Measurements from ENCODE around the gene NLGN1.

Gene NLGN1

DNA sequence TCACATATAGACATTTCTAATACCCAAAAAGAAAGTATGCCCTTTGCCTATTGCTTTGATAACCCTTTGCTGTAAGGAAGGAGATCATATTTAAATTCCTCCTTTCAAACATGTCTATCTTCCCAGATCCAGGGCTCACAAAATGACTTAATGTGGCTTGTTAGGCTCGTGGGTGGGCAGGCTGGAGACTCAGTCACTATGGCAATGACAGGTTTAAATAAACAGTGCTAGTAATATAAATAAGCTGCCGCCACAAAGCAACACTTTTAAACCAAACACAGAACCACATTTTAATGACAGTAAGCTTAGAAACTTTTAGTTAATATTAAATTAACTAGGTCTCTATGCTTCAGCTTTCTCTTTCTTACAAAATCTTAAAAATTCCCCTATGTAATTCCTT lies 845.6 kb downstream of the NLGN1 start:
- DNase-seq: no peak

DNA sequence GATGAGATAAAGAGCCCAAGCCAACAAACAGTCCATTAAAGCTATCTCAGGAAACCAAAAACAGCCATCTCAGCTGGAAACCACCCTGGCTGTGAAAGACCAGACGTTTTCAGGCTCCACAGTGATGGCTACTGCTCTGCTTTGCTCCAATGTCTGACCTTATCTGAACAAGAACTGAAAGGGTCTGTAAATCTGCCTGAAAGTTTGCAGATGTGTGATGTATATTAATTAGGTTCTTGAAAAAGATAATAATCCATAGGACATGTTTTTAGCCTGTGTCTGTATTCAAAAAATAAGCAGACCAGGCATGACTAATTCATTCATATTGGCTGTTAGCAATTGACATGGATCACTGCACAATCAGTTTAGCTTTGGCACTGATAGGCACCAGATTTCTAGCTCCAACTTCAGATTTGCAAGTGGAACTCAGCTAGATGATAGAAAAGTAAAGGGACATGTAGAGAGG lies 850.2 kb downstream of the NLGN1 start:
- peak; percentile 34 for DNase-seq

DNA sequence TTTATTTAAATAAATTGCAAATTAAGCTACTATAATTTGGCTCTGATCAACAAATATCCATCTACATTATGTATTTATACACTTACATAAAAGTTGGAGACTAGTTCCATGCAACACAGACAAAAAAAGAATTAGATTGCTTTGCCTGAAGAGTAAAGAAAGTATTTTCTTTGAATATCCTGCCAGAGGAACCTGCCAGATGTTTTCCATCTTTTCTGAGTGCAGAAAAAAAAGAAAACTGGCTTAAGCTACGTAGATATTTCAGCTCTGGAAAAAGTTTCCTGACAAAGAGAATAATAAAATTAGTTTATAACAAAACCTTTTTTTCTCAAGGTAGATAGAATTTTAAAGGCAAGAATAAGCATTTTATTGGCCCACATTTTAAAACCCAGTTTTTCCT lies 854.1 kb downstream of the NLGN1 start:
- no peak for DNase-seq

DNA sequence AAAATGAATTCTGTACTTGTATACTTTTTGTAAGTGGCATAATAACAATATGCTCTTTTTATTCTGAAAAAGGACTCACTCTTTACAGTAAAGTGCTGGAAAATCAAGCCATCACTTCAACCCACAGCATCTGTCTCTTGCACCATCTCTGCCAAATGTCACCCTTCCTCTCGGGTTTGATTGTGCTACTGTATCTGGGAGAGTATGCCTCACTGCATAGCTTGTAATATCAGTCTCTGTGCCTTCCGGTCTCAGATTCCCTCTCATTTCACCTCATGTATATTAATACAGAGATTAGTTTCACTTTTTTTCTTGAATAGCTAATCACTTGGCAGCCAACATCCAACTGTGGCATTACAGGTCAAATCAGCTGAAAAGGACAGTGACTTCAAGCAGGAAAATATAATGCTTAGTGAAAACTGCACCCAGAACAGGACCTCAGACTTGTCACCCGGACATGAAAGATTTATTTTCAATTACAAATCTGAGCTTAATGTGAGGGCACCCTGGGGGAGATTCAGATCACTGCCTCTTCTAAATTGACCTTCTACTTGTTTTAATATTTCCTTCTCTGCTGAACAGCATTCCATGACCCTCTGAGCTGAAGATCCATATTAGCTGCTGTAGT lies 855.8 kb downstream of the NLGN1 start:
- DNase-seq: peak; percentile 95

DNA sequence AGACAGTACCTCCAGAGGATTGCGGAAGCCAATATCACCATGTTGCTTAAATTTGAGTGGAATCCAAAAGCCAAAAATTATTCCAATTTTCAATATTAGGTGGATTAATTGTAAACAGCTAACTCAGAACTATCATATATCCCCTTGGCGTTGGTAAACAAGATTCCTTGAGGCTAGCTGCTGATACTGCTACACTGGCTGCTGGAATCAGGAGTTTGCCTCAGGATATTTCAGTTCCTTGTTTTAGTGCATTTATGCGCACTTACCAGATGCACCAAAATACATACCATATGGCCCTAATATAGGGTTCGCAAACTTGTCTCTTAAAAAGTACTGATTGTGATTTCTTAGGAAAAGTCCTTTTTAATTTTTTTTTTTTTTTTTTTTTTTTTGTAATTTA lies 856.4 kb downstream of the NLGN1 start:
- DNase-seq: peak; percentile 70

DNA sequence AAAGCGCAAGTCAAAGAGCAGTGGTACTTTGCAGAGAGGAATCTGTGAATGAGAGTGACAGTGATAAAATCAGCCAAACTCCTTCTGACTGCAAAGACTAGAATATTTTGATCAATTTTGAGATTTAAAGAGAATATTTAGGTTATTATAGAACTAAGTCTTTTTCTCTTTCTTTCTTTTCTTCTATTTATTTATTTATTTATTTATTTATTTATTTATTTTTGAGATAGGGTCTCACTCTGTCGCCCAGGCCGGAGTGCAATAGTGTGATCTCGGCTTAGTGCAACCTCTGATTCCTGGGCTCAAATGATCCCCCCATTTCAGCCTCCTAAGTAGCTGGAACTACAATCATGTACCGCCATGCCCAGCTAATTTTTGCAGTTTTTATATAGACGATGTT lies 857.9 kb downstream of the NLGN1 start:
- no peak for DNase-seq

DNA sequence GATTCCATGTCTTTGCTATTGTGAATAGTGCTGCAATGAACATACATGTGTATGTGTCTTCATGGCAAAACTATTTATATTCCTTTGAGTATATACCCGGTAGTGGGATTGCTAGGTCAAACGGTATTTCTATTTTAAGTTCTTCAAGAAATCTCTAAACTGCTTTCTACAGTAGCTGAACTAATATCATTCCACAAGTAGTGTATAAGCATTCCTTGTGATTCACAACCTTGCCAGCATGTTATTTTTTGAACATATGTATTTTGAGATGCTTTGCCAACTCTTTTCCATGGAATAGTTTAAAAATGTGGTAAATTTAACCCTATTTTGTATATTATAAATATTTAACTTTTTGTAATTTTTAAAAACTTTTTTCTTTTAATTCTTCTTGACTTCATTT lies 868.9 kb downstream of the NLGN1 start:
- DNase-seq: no peak

DNA sequence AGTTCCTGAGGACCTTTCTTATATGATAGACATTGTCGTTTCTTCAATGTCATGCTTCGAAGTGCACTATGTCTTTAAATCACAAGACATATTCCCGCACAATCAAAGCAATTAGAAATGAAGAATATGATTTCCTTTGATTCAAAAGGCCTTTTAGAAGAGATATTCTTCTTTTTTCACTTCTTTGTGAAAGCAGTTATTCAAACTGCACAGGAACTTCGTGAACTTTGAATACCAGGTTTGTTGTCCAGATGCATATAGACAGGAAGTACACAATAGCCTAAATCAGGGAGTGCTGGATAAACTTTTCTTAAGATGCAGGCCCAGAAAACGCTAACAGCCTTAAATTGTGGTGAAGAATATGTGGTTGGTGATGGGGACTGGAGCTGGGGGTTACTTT lies 870.5 kb downstream of the NLGN1 start:
- no peak for DNase-seq

DNA sequence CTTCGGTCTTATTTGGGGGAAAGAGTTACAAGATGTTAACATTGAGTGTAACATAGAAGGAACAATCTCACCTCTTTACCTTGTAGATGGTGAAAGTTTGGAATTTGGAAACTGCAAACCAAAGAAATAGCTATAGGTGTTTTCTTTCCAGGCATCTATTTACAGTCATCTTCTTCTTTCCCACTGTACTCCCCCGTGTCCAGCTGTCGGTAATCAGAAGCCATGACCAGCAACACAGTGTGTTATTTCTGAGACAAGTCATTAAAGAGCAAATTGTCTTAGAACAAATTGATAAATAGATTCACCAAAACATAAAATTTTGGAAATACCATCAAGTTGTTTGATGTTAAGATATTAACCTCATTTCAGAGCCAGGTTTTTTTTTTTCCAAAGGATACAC lies 871.0 kb downstream of the NLGN1 start:
- no peak for DNase-seq

DNA sequence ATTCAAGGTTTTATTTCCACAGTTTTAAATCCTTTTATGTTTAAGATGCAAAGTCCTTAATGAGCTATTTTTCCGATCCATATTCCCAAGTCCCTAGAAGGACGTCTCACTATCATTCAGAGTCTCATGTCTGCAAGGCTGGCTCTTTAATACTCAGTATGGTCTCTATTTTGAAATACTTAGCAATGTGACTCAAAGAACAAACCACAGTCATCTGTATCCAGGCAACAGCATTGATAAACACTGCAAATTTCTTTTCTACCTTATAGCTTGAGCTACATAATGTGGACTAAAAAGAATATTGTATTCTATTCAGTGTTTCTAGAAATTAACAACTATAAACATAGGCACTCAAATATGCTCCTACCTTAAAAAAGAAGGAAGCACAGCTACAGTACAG lies 873.3 kb downstream of the NLGN1 start:
- DNase-seq: no peak

DNA sequence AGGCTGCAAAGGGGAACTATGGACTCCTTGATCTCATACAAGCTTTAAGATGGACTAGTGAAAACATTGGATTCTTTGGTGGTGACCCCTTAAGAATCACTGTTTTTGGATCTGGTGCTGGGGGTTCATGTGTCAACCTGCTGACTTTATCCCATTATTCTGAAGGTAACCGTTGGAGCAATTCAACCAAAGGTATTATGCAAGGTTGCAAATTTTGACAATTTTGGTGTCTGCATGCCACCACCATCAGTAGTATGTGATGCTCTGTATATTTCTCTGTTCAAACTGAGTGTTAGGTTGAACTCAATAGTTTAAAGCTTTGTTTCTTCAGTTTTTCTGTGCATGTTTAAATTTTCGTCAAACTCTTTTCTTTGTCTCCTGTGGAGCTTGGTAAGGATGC lies 877.8 kb downstream of the NLGN1 start:
- no peak for DNase-seq

DNA sequence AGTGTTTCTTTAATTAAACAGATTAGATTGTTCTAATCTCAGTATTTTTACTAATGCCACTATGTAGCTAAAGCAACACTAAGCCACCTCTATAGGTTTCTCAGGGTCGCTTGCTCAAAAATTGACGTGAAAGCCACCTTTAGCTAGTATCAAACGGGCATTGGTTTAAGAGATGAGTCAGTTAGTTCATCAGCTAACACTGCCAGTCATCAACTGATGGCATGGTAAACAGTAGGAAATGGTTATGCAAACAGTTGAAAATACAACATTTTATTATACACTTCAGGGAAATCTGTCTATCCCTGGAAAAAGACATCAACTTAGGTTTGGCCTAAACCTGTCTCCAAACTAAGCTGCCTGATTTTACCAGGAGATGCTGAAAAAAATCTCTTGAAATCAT lies 879.3 kb downstream of the NLGN1 start:
- no peak for DNase-seq

DNA sequence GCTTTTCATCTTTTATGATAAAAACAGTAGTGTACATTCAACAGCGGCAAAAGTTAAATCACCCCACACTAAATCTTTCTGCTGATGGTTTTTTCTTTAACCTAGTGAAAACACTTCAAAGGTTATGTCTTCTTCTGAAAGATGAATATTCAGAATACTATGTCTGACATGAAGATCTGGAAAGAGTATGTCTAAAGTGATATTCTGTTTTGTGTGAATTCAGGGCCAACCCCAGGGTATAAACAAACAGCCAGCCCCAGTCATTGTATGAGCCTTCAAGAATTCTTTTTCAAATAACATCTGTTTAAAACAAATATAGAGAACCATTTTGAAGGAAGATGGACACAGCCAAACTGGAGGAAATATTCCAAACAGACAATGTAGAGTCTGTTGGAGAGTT lies 880.5 kb downstream of the NLGN1 start:
- DNase-seq: no peak

DNA sequence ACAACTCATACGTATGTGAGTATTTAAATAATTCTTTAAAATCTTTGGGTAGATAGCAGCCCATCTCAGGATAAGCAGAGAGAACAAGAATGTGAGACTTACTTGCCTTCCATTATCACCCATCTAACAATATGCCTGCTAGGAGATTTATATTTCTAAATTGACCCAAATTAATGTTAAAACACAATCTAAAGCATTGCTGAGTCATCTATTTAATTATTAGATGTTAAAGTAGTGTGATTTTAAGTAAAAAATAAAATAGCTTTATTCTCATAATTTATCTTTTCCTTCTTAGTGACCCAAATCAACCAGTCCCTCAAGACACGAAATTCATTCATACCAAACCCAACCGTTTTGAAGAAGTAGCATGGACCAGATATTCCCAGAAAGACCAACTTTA lies 882.6 kb downstream of the NLGN1 start:
- DNase-seq: no peak

DNA sequence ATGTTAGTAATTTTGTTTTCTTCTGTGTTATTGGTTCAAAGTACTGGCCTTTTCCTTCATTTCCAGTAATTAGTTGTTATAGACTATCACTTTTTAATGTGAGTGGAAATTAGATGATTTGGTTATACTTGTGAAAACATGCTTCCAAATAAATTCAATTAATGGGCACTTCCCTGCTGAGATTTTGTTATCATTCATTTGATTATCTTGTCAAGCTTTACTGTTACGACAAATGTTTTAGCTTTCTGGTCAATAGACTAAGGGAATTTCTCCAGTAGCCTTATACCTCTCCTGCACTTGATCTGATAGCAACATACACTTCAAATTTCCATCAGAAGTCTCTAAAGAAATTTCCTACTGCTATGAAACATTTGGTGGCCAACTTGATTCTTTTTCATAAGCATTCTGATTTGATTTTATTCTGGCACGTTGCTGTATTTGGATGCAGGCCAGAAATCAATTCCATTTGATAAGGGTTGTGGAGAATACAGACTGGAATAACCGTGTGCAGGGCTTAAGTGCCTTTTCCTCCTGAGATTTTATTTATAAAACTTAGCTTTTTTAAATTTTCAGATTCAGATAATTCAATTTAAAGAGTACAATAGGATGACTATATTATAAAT lies 887.8 kb downstream of the NLGN1 start:
- DNase-seq: no peak

DNA sequence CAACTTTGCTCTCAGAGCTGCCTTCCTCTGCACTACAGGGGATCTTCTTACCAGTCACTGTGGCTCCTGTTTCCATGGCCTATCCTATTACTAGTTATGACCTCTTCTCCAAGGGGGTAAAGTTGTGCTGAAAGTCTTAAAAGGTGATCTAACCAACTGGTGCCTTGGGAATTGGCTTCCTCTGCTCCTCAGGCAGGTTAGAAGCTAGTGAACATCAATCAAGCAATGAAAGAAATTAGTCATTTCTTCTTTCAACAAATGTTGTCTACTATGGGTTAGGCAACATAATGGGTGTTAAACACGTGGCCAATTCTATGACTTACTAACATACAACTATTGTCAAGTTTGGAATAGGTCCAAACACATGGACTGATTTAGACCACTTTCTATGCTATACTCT lies 890.2 kb downstream of the NLGN1 start:
- DNase-seq: no peak

DNA sequence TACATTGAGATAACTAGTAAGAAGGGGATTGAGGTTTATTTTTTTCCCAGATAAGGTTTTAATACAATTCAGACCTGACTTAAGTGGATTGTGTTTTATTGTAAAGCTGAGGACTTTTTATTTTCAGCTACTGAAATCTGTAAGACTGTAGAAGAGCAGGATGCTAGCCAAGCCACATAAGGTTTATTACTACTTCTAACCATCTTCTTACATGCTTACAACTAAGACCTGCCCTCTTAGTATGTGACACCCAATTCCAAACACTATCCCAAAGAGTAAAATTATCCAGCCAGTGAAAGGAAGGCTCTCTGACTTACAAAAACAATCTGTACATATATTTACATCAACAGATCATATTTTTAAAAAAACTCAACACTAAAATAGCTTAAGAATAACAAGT lies 897.1 kb downstream of the NLGN1 start:
- no peak for DNase-seq

DNA sequence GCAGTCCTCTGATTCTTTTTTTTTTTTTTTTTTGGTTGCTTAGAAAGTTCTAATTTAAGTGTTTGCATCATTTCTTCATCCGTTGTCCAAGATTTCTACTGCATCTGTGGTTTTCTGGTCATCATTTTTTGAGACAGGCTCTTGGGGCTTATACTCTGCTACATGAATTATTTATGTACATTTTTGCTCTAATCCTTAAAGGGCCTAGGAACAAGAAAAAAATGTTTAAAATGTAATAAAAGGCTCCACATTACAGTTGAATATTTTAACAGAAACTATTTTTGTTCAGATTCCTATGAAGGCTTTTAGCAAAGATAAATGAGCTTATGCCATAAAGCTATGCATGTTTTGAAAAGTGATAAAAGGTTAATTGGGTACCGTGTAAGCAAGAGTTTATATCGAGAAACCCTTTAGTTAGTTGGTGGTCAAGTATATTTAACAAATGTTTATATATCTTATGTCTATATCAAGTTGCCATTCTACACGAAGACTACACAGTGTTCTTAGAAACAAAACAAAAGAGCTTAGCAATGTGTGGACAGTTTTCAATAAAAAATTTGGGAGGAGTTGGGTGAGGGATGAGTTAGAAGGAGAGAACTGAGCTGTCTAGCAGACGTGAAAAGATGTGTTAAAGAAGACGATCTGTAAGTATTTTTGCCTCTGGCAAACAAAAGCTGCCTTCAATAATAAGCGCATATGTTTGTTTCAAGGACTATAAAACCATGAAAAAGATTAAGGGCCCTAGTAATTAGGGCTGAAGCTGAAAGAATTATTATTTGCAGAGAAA lies 898.0 kb downstream of the NLGN1 start:
- no peak for DNase-seq

DNA sequence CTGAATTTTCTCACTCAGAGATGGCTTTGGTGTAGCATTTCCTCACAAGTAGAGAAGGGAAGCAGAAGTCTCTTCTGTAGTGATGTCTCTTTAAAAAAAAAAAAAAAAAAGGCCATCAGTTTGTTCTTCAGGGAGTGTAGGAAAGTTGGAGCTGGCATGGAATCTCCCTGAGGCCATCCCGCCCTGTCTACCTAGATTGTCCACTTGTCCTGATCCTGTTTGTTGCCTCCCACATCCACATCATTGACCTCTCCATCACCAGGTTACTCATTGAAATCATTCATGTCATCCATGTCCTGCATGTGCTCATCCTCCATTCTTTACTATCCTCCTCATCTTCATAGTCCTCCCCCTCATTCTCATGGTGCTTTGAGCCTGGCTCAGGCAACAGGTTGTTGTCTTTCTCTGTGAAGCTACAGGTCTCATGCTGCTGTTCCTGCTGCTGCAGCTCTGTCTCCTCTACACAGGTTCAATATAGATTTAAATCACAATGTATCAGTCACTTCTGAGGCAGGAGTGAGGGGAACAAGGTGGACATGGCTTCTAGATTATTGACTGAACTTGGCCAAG lies 905.3 kb downstream of the NLGN1 start:
- no peak for DNase-seq

DNA sequence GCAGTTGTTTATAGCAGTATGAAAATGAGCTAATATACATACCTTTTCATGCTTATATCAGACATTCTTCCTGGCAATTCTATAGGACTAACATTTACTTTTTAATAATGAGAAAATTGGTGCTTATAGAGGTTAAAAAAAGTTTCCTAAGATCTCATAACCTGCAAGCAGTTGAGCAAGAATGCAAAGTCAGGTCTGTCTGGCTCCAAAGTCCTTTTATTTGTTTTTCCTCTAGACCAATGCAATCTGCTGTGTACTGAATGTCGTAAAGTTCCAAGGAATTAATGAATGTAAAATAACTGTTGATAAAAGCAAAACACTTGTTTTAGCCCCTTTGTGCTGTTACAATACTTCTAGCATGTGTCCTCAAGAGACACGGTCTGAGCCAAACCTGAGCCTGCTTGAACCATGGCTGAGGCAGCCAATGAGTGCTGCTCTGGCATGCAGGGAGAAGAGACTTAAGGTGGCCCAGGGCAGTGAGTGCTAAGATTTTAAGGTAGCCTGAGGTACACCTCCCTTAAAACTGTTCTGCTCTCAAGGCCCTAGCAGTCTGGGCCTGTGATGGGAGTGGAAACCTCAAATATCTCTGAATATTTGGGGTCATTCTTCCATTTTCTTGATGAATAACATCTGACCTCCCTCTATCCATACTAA lies 906.5 kb downstream of the NLGN1 start:
- no peak for DNase-seq

DNA sequence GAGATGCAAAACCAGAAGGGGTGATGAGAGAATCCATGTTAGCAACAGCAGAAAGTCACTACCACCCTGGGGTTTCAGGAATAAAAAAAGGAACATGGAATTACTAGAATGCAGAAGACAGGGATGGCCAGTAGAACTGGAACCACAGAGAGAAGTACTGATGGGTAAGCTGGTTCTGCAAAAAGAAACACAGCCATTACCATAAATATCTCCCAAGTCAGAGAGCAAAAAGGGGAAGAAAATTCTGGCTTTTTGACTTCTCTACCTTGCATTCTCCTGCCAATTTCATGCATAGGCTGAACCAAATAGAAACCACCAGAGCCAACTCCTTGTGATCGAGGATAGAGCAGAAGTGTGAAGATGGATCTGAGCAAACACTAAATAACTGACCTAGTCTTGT lies 911.2 kb downstream of the NLGN1 start:
- no peak for DNase-seq

DNA sequence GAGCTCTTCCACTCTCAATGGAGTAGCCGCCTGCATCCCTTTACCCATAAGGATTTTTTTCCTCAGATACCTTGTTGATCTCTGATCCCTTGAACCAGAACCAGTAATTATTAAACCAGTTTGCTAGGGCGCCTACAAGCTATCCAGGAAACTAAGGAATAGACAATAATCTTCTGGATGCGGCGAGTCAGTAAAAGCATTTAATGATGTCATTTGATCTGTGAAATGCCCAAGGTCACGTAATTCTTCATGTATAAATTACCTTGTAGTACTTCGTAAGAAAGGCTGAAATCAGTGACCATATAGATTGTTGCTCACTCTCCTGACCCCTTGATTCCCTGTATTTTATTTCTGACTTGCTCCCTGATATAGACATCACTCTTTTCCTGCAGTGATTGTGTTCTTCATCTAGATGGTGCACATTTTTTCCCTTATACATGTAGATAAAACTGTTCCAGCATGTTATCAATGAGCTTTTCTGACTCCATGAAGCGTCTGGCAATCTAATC lies 913.0 kb downstream of the NLGN1 start:
- DNase-seq: no peak

DNA sequence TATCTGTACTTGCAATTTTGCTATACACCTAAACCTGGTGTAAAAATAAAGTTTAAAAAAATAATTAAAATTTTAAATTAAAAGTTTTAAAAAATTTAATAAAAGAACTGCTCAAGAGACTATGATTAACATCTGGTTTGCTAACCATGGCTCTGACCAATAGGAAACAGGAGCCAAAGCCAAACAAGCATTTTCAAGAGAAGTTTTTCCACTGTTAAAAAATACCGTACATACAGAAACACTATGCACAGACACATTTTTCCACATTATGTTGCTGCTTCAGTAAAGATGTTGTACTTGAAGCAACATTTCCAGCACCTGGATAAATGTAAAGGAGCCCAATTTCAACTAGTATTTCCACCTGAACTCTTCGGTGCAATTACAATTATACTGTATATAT lies 917.7 kb downstream of the NLGN1 start:
- DNase-seq: no peak
